NT2/D1 (cell line): ENCODE measurements around the gene RUNX3.

Source experiments
- SUZ12 ChIP-seq: IDR thresholded peaks from 2 replicates; pipeline ENCODE4 v1.6.1; 2011; ENCODE audit not compliant: insufficient read length, insufficient read depth; ENCODE audit errors: extremely low read depth
- YY1 ChIP-seq: IDR thresholded peaks from 2 replicates; pipeline ENCODE4 v1.6.1; 2011; ENCODE audit not compliant: insufficient read length, insufficient read depth
- ZNF274 ChIP-seq: IDR thresholded peaks from 2 replicates; pipeline ENCODE4 v1.6.1; 2011; ENCODE audit warnings: mild to moderate bottlenecking, low read depth, low read length

DNA sequence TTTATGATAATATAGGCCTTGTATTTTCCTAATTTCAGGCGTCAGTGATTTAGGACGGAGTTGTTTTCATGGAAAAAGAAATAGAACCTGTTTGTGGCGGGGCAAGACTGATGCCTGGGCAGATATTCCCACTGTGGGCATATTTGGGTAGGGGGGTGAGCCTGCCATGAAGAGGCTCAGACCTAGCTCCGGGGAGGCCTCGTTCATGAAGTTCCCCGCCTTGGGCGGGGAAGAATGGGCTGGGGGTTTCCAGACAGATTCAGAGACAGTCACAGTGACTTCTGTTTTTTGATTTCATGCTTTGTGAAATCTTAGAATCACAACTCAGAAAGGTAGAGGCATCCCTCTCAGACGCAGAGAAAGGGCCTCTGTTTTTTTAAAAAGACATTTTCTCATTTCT lies 36.1 kb downstream of the RUNX3 start:
- TF ChIP-seq ZNF274, result no peak
- no peak for TF ChIP-seq YY1
- no peak for TF ChIP-seq SUZ12
